ENCODE data around the gene TMA16. TPM values are rescaled to one million over a fixed set of nuclear protein-coding genes. Genes with fewer than 3 reads are reported as not detected.

TMA16 gene
- total RNA-seq, 1 donor from 2014 or later: 42.0 TPM

DNA sequence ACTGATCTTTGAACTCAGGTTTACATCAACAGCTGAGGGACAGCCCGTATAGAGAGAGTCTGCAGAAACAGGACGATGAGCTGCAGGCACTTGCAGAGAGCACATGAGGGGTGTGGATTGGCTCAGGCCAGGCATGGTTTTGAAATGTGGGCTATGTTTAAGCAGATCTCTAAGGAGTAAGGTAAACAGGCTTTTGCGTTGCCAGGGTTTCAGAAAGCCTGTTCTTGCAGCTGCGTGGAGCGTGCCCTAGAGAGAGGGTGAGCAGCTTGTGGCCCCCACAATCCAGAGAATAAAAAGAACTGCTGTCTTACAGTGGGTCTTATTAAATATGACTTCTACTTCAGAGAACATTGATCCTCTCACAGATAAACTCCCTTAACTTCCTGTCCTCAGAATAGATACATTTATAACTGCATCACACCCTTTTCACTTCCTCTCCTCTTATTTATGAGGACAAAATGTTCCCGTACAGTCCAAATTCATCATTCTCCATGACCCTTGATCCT is 64.1 kb downstream of the TMA16 start:
- intact Hi-C loops (cut with micrococcal nuclease): no loop called here

DNA sequence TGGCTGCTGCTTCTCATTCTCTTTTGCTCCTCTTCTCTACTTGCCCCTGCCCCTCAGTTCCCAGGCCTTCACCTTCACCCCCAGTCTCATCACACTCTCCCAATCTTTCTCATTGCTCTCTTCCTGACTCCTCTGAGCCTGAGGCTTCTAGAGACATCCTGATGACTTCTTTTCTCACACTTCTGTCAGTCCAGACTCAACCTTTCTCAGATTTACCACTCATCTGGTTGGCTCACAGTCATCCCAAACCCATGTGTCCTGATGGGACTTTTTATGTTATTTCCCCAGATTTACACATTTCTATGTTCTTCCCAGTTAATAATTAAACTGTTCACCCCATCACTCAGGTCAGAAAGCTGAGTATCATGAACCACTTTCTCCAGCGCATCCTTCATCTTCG is 68.0 kb downstream of the TMA16 start:
- intact Hi-C loops (cut with micrococcal nuclease): no loop called here

- intact Hi-C loops (cut with micrococcal nuclease): no loop called here
Measured at GRCh38 chr4:163563592-163563991, 69.1 kb downstream of the TMA16 start.

GRCh38 chr4:163564221-163564720 is 69.8 kb downstream of the TMA16 start:
- intact Hi-C loops (cut with micrococcal nuclease): no loop called here

- intact Hi-C loops (cut with micrococcal nuclease): no loop called here
Measured at GRCh38 chr4:163565226-163566135, 71.0 kb downstream of the TMA16 start.

- intact Hi-C loops (cut with micrococcal nuclease): no loop called here
Measured at GRCh38 chr4:163566257-163566796, 71.8 kb downstream of the TMA16 start.

DNA sequence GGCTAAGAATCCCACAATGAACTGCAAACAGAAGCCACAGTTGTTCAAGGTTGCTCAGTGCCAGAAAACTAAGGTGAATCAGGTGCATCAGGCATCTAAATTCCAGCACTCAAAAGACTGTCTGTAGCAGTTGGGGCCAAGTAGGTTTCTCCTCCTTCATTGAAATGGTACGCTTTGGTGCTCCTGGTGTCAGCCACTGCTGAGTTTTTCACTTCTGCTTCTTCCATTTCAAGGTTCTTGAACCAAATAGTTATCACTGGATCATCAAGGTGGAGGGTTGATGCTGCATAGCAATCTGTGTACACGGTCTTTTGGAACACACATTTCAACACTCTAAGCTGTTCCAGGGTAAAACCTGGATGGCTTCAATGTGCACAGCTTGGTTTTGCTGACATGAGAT is 74.4 kb downstream of the TMA16 start:
- intact Hi-C loops (cut with micrococcal nuclease): no loop called here

Other genes with a start within 250 kb of the TMA16 start
- not detected in 2 replicates for gene NPY1R, start 162.1 kb upstream of the TMA16 start, total RNA-seq
- not detected in 2 replicates for gene NPY5R, start 150.8 kb upstream of the TMA16 start, total RNA-seq
- gene TKTL2, start 20.9 kb upstream of the TMA16 start, total RNA-seq: not detected in 2 replicates

Measured in T-helper 1 cell treated with Interleukin-12 subunit alpha and Interleukin-12 subunit beta and Interleukin-4 antibody, amounts not matched to agents 30 ng/mL and 1 ng/mL, for 36 hours (primary cell).